IMR-90 (cell line): Measurements from ENCODE around the gene LIMS2. TPM values are rescaled to one million over a fixed set of nuclear protein-coding genes. Genes with fewer than 3 reads are reported as not detected.

Source experiments
- ATAC-seq: fragments of 200-7000 bp; cut with Tn5 transposase; 2 replicates; pipeline ENCODE4 v1.9.1; 2020; ENCODE audit warnings: low read depth, mild to moderate bottlenecking, moderate library complexity
- BruUV-seq: library from RNA; stranded (reverse); fragments of 400-500 nt; replicated peaks from 2 replicates; lab custom pipeline; 2021; lab: Mats Ljungman, UMichigan
- CTCF ChIA-PET: fragments of 300-600 bp; formaldehyde crosslinking; extraction: SDS; loops from one replicate; lab custom pipeline; 2021; ENCODE audit warnings: antibody characterized with exemption; lab: Yijun Ruan, JAX
- POLR2A ChIA-PET: fragments of 300-600 bp; sonication (Branson Sonifier 250); formaldehyde crosslinking; loops from one replicate; lab custom pipeline; 2022; ENCODE audit warnings: antibody characterized with exemption; ENCODE audit not compliant: unreplicated experiment; lab: Charles Lee
- DNase-seq: peaks from one replicate; pipeline ENCODE4 v3.0.0; 2013
- H2AFZ ChIP-seq: replicated peaks from 2 replicates; pipeline ENCODE3; 2013; ENCODE audit warnings: low read length, mild to moderate bottlenecking; ENCODE audit not compliant: poor library complexity
- H2AK5ac ChIP-seq: 2 replicates; pipeline ENCODE4 v1.6.1; 2013; ENCODE audit warnings: low read depth, low read length, inconsistent platforms
- H2AK9ac ChIP-seq: replicated peaks from 2 replicates; pipeline ENCODE3; 2013; ENCODE audit warnings: mild to moderate bottlenecking, low read depth, low read length, moderate library complexity; ENCODE audit not compliant: poor library complexity
- H2BK120ac ChIP-seq: 2 replicates; pipeline ENCODE4 v1.6.1; 2013; ENCODE audit warnings: low read depth, low read length, inconsistent platforms
- H2BK15ac ChIP-seq: 3 replicates; pipeline ENCODE4 v1.6.1; 2013; ENCODE audit warnings: low read depth, low read length, inconsistent platforms
- H2BK20ac ChIP-seq: 2 replicates; pipeline ENCODE4 v1.6.1; 2013; ENCODE audit warnings: low read depth, mild to moderate bottlenecking, inconsistent platforms, low read length, moderate library complexity
- H2BK5ac ChIP-seq: 2 replicates; pipeline ENCODE4 v1.6.1; 2013; ENCODE audit warnings: mild to moderate bottlenecking, low read depth, low read length, inconsistent platforms; ENCODE audit not compliant: poor library complexity, severe bottlenecking
- H3K14ac ChIP-seq: replicated peaks from 2 replicates; pipeline ENCODE4 v1.6.1; 2013; ENCODE audit warnings: low read depth, low read length, inconsistent platforms
- H3K18ac ChIP-seq: 2 replicates; pipeline ENCODE4 v1.6.1; 2013; ENCODE audit warnings: low read depth, low read length, control low read depth
- H3K23ac ChIP-seq: 2 replicates; pipeline ENCODE4 v1.6.1; 2013; ENCODE audit warnings: low read depth, low read length, inconsistent platforms
- H3K27ac ChIP-seq: 2 replicates; pipeline ENCODE4 v1.5.1; 2013; ENCODE audit warnings: mild to moderate bottlenecking, control low read depth, low read length; ENCODE audit not compliant: insufficient read depth
- H3K27me3 ChIP-seq: 2 replicates; pipeline ENCODE4 v1.6.1; 2013; ENCODE audit warnings: low read length; ENCODE audit not compliant: control insufficient read depth, insufficient read depth
- H3K36me3 ChIP-seq: 2 replicates; pipeline ENCODE4 v1.6.1; 2013; ENCODE audit warnings: low read length, mixed read lengths; ENCODE audit not compliant: control insufficient read depth, insufficient read depth
- H3K4ac ChIP-seq: 2 replicates; pipeline ENCODE4 v1.6.1; 2013; ENCODE audit warnings: low read depth, low read length, inconsistent platforms
- H3K4me1 ChIP-seq: 2 replicates; pipeline ENCODE4 v1.6.1; 2013; ENCODE audit warnings: low read length, mixed read lengths; ENCODE audit not compliant: control insufficient read depth, insufficient read depth
- H3K4me2 ChIP-seq: 2 replicates; pipeline ENCODE4 v1.6.1; 2013; ENCODE audit warnings: low read depth, mild to moderate bottlenecking, control low read depth, low read length, moderate library complexity
- H3K4me3 ChIP-seq: 2 replicates; pipeline ENCODE4 v1.5.1; 2013; ENCODE audit warnings: low read depth, mild to moderate bottlenecking, control low read depth, low read length, moderate library complexity; ENCODE audit not compliant: insufficient read depth
- H3K56ac ChIP-seq: 2 replicates; pipeline ENCODE4 v1.6.1; 2013; ENCODE audit warnings: low read length, inconsistent platforms; ENCODE audit not compliant: insufficient read depth; ENCODE audit errors: extremely low read depth
- H3K79me1 ChIP-seq, 2 experiments: 2 replicates each; pipeline ENCODE4 v1.6.1; 2013; ENCODE audit warnings: low read length in 2 of 2, inconsistent platforms in 1 of 2, low read depth in 1 of 2
- H3K9ac ChIP-seq: 2 replicates; pipeline ENCODE4 v1.6.1; 2013; ENCODE audit warnings: low read depth, low read length, control low read depth
- H3K9me1 ChIP-seq: 2 replicates; pipeline ENCODE4 v1.6.1; 2013; ENCODE audit warnings: low read length, inconsistent platforms; ENCODE audit not compliant: insufficient read depth
- H3K9me3 ChIP-seq: 2 replicates; pipeline ENCODE4 v1.6.1; 2013; ENCODE audit warnings: low read length; ENCODE audit not compliant: control insufficient read depth, insufficient read depth
- H4K20me1 ChIP-seq: 2 replicates; pipeline ENCODE4 v1.6.1; 2013; ENCODE audit warnings: low read length, inconsistent platforms; ENCODE audit not compliant: insufficient read depth
- H4K5ac ChIP-seq: 2 replicates; pipeline ENCODE4 v1.6.1; 2013; ENCODE audit warnings: mild to moderate bottlenecking, low read depth, low read length, control low read depth
- H4K8ac ChIP-seq, 2 experiments: 2 replicates each; pipeline ENCODE4 v1.6.1; 2013; ENCODE audit warnings: low read depth in 2 of 2, low read length in 2 of 2, control low read depth in 1 of 2, inconsistent platforms in 1 of 2
- H4K91ac ChIP-seq: 2 replicates; pipeline ENCODE4 v1.6.1; 2013; ENCODE audit warnings: low read depth, low read length, inconsistent platforms; ENCODE audit not compliant: insufficient read depth
- BHLHE40 ChIP-seq: fragments of 150-350 bp; IDR thresholded peaks from 2 replicates; pipeline ENCODE4 v1.6.1; 2016; ENCODE audit warnings: mild to moderate bottlenecking, low read depth, low read length
- CEBPB ChIP-seq: IDR thresholded peaks from 2 replicates; pipeline ENCODE4 v1.6.1; 2012; ENCODE audit warnings: low read depth, low read length, improper control_type of control experiment
- CHD1 ChIP-seq: IDR thresholded peaks from 2 replicates; pipeline ENCODE4 v1.6.1; 2012; ENCODE audit warnings: low read depth, low read length, improper control_type of control experiment
- FOS ChIP-seq: fragments of 150-350 bp; IDR thresholded peaks from 2 replicates; pipeline ENCODE4 v1.6.1; 2016; ENCODE audit warnings: low read depth, low read length
- MAFK ChIP-seq: IDR thresholded peaks from 2 replicates; pipeline ENCODE4 v1.6.1; 2012; ENCODE audit warnings: low read depth, low read length, improper control_type of control experiment
- MAZ ChIP-seq: IDR thresholded peaks from 2 replicates; pipeline ENCODE4 v1.6.1; 2012; ENCODE audit warnings: low read depth, mild to moderate bottlenecking, low read length, improper control_type of control experiment, moderate library complexity, borderline replicate concordance
- MXI1 ChIP-seq: IDR thresholded peaks from 2 replicates; pipeline ENCODE4 v1.6.1; 2012; ENCODE audit warnings: low read depth, mild to moderate bottlenecking, low read length, moderate library complexity, borderline replicate concordance
- NFE2L2 ChIP-seq: fragments of 150-350 bp; IDR thresholded peaks from 2 replicates; pipeline ENCODE4 v1.6.1; 2016; ENCODE audit warnings: low read depth, mild to moderate bottlenecking, low read length
- POLR2A ChIP-seq: IDR thresholded peaks from 2 replicates; pipeline ENCODE4 v1.6.1; 2012; ENCODE audit warnings: mild to moderate bottlenecking, low read depth, low read length
- RAD21 ChIP-seq: IDR thresholded peaks from 2 replicates; pipeline ENCODE4 v1.6.1; 2012; ENCODE audit warnings: low read length, improper control_type of control experiment
- RCOR1 ChIP-seq: IDR thresholded peaks from 2 replicates; pipeline ENCODE4 v1.6.1; 2012; ENCODE audit warnings: mild to moderate bottlenecking, low read length, improper control_type of control experiment; ENCODE audit not compliant: insufficient replicate concordance
- RFX5 ChIP-seq: IDR thresholded peaks from 2 replicates; pipeline ENCODE4 v1.8.0; 2012; ENCODE audit warnings: low read depth, mild to moderate bottlenecking, low read length, moderate library complexity
- SMC3 ChIP-seq: fragments of 150-350 bp; IDR thresholded peaks from 2 replicates; pipeline ENCODE4 v1.6.1; 2016; ENCODE audit warnings: low read depth, mild to moderate bottlenecking, antibody characterized with exemption, low read length, moderate library complexity
- WGBS, 2 experiments: methylation state at CpG; one replicate each; pipeline versions ENCODE4 v1.1.5 to v1.1.7; 2013; ENCODE audit warnings: missing lambda C conversion rate in 2 of 2; ENCODE audit not compliant: insufficient read length in 1 of 2; ENCODE audit errors: extremely low coverage in 2 of 2; 5-methylcytosine and 5-hydroxymethylcytosine counted together
- dilution Hi-C: fragments of 300-500 bp; cut with HindIII; formaldehyde crosslinking; loops from one replicate; pipeline ENCODE4 v1.14.3; 2018; ENCODE audit warnings: low sequenced_read_pairs; ENCODE audit not compliant: unreplicated experiment
- in situ Hi-C: fragments of 300-500 bp; cut with MboI; formaldehyde crosslinking; loops from 3 replicates; pipeline ENCODE4 v1.14.3; 2019; ENCODE audit warnings: low sequenced_read_pairs, inconsistent platforms, mixed read lengths
- intact Hi-C: fragments of 100-400 bp; cut with micrococcal nuclease; formaldehyde crosslinking; loops from 2 replicates; pipeline ENCODE4 v1.10.0; 2022
- polyA plus RNA-seq, 3 experiments: library from polyadenylated mRNA; depleted of rRNA; stranded (reverse); fragments of >200 nt; gene quantifications; 2 replicates each; pipeline ENCODE4 v1.2.3, GENCODE V29; 2012; ENCODE audit warnings: low replicate concordance in 1 of 3
- total RNA-seq: library from RNA; depleted of rRNA; stranded (reverse); fragments of >200 nt; gene quantifications from 2 replicates; pipeline ENCODE4 v1.2.3, GENCODE V29; 2012
- TF ChIP-seq, protein P1 (sequence below): conservative IDR thresholded peaks from 2 replicates; pipeline ENCODE4 v1.5.1; 2012; ENCODE audit warnings: mild to moderate bottlenecking, low read depth, low read length, improper control_type of control experiment
- TF ChIP-seq, protein P2 (sequence below): fragments of 150-350 bp; IDR thresholded peaks from 2 replicates; pipeline ENCODE4 v1.6.1; 2016; ENCODE audit warnings: low read depth, mild to moderate bottlenecking, low read length, moderate library complexity, borderline replicate concordance

The LIMS2 gene
- total and polyA plus RNA-seq, 2 of the 4 experiments (the other 2 are of a cell fraction), result 1.3 to 18.8 TPM

DNA sequence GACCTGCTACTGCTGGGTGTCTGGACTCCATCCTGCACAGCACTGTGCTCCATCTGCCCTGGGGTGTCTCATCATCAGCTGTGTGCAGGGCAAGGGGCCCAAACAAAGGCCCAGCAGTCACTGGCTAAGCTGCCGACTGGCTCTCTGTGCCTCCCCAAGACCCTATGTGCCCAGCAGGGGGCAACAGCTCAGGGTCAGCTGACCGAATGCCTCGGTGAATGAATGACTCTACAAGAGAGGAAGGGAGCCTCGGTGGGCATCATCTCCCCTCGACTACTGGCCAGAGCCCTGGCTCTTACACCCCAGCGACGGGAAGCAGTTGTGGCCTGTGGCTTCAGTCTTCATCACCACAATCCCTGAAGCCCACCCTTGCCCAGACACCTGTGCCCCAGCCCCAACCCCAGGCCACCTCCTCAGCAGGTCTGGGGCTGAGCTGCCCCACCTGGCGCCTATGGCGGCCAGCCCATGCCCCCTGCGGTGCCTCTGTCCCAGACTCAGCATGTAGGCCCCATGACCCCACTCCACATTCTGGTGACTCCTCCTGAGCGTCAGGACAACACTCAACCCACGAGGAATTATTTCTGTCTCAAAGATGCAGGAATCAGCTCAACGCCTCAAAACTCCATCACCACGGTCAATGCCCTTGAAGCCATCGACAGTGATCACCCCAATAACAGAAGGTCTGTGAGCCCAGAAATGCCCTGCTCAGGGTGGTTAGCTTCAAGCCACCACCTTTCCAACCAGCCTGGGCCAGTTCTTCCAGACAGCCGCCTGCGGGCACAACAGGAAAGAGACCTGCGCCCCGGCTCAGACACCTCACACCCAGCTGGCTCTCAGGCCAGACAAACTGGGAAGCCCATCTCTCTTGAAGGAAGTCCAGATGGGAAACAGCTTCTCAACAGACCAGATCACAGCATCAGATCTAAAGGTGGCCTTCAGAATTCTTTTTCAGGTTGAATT lies 31.0 kb downstream of the LIMS2 start:
- Histone ChIP-seq H3K4me2 (no peak overlapping the region), H2BK15ac (no peak overlapping the region), H3K4me1 (peaks cover 7% of the 10 kb centered on the region; the same call in 1 of the 2 replicates), H3K56ac (no peak overlapping the region), H3K79me1 (peaks cover 0 to 9% of the 10 kb centered on the region in 2 experiments; a peak in 2 of 4 replicates), H4K8ac (no peak overlapping the region), H3K23ac (no peak overlapping the region), H3K27me3 (no peaks in the 10 kb centered on the region), H2AK9ac (no peak overlapping the region), H3K4me3 (no peak overlapping the region), H2AFZ (no peak overlapping the region), H3K27ac (no peak overlapping the region), H3K9ac (no peak overlapping the region), H2AK5ac (no peak overlapping the region), H3K9me3 (no peaks in the 10 kb centered on the region), H2BK20ac (no peak overlapping the region), H3K18ac (no peak overlapping the region), H4K5ac (no peak overlapping the region), H3K9me1 (peaks cover 17% of the 10 kb centered on the region; the same call in 1 of the 2 replicates), H3K14ac (no peak overlapping the region), H3K36me3 (no peaks in the 10 kb centered on the region; the same call in 1 of the 2 replicates), H3K4ac (no peak overlapping the region), H2BK5ac (no peak overlapping the region), H4K20me1 (no peaks in the 10 kb centered on the region; the same call in none of the 2 replicates), H4K91ac (no peak overlapping the region), H2BK120ac (no peak overlapping the region)
- ChIA-PET CTCF (no interaction called here), POLR2A (no interaction called here)
- DNase-seq (no peak), ATAC-seq (no peak)
- intact Hi-C loops, result loop anchor here (5.0 kb wide), 1 partner anchor 147 kb away; no protein-coding TSS in a partner anchor
- dilution Hi-C loops, result no loop called here
- in situ Hi-C loops, result no loop called here
- BruUV-seq, result no TSS peak
- 92% methylated on average over 7 of the region's 19 CpGs; no CpG with 5 or more reads in 1 of the 2 experiments for WGBS, 2 experiments
- no peak for TF ChIP-seq NFE2L2
- no peak for TF ChIP-seq CHD1
- TF ChIP-seq SMC3, result no peak
- no peak for TF ChIP-seq BHLHE40
- TF ChIP-seq, protein P1, sequence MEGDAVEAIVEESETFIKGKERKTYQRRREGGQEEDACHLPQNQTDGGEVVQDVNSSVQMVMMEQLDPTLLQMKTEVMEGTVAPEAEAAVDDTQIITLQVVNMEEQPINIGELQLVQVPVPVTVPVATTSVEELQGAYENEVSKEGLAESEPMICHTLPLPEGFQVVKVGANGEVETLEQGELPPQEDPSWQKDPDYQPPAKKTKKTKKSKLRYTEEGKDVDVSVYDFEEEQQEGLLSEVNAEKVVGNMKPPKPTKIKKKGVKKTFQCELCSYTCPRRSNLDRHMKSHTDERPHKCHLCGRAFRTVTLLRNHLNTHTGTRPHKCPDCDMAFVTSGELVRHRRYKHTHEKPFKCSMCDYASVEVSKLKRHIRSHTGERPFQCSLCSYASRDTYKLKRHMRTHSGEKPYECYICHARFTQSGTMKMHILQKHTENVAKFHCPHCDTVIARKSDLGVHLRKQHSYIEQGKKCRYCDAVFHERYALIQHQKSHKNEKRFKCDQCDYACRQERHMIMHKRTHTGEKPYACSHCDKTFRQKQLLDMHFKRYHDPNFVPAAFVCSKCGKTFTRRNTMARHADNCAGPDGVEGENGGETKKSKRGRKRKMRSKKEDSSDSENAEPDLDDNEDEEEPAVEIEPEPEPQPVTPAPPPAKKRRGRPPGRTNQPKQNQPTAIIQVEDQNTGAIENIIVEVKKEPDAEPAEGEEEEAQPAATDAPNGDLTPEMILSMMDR, result no peak
- TF ChIP-seq, protein P2, sequence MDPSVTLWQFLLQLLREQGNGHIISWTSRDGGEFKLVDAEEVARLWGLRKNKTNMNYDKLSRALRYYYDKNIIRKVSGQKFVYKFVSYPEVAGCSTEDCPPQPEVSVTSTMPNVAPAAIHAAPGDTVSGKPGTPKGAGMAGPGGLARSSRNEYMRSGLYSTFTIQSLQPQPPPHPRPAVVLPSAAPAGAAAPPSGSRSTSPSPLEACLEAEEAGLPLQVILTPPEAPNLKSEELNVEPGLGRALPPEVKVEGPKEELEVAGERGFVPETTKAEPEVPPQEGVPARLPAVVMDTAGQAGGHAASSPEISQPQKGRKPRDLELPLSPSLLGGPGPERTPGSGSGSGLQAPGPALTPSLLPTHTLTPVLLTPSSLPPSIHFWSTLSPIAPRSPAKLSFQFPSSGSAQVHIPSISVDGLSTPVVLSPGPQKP, result no peak
- TF ChIP-seq MXI1, result no peak
- TF ChIP-seq RCOR1, result no peak
- TF ChIP-seq RFX5, result no peak
- no peak for TF ChIP-seq MAZ
- no peak for TF ChIP-seq RAD21
- TF ChIP-seq MAFK, result no peak
- TF ChIP-seq CEBPB, result no peak
- TF ChIP-seq FOS, result no peak
- no peak for TF ChIP-seq POLR2A
